Testis (tissue), 2 donors: ENCODE measurements around the gene KLHDC10.

Source experiments
- POLR2A ChIP-seq: fragments of 450-650 bp; IDR thresholded peaks from one replicate; pipeline ENCODE4 v1.6.1; 2017; ENCODE audit warnings: antibody characterized with exemption, mild to moderate bottlenecking, moderate library complexity
- TF ChIP-seq, protein P1 (sequence below), 3 experiments: fragments of 450-650 bp in 2 of 3; fragments of 200-600 bp in 1 of 3; sonication (generic) in 1 of 3; IDR thresholded peaks; one replicate each; pipeline ENCODE4 v1.5.1; 2016 to 2019; ENCODE audit warnings: antibody characterized with exemption in 3 of 3, mild to moderate bottlenecking in 2 of 3, moderate library complexity in 1 of 3

DNA sequence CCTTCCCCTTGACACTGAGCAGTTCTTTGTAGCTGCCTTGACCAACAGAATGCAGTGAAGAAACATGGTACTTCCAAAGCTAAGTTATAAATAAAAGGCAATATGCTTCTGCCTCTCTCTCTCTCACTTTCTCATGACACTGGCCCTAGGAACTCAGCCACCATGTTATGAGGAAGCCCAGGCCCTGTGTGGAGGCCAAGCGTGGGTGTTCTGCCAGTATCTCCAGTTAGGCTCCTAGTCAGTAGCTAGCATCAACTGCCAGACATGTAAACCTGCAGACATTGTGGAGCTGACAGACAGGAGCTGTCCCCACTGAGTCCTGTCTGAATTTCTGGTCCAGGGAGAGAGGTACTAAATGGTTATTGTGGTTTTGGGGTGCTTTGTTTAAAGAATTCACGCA lies 89.7 kb downstream of the KLHDC10 start:
- TF ChIP-seq, protein P1, sequence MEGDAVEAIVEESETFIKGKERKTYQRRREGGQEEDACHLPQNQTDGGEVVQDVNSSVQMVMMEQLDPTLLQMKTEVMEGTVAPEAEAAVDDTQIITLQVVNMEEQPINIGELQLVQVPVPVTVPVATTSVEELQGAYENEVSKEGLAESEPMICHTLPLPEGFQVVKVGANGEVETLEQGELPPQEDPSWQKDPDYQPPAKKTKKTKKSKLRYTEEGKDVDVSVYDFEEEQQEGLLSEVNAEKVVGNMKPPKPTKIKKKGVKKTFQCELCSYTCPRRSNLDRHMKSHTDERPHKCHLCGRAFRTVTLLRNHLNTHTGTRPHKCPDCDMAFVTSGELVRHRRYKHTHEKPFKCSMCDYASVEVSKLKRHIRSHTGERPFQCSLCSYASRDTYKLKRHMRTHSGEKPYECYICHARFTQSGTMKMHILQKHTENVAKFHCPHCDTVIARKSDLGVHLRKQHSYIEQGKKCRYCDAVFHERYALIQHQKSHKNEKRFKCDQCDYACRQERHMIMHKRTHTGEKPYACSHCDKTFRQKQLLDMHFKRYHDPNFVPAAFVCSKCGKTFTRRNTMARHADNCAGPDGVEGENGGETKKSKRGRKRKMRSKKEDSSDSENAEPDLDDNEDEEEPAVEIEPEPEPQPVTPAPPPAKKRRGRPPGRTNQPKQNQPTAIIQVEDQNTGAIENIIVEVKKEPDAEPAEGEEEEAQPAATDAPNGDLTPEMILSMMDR (IDR thresholded peaks at IDR 0.05) = no peak
- TF ChIP-seq POLR2A = no peak
